ENCODE results near the gene FAM181A.

DNA sequence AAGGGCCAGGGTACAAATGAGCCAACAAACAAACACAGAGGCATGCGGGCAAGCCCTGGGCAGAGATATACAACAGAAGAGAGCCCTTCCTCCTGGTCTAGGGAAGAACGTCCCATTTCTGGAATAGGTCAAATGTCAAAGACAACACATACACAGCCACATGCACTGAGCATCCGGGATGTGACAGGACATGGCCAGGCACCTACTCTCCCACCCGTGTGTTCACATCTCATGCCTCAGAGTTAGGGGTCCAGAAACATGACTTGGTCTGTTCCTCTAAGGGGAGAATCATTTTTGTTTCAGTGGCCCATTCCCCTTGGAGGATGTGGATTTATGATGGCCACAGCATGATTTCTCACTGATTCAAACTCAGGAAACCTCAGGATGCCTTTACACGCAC lies 50.0 kb downstream of the FAM181A start:
- TF ChIP-seq, protein P1, sequence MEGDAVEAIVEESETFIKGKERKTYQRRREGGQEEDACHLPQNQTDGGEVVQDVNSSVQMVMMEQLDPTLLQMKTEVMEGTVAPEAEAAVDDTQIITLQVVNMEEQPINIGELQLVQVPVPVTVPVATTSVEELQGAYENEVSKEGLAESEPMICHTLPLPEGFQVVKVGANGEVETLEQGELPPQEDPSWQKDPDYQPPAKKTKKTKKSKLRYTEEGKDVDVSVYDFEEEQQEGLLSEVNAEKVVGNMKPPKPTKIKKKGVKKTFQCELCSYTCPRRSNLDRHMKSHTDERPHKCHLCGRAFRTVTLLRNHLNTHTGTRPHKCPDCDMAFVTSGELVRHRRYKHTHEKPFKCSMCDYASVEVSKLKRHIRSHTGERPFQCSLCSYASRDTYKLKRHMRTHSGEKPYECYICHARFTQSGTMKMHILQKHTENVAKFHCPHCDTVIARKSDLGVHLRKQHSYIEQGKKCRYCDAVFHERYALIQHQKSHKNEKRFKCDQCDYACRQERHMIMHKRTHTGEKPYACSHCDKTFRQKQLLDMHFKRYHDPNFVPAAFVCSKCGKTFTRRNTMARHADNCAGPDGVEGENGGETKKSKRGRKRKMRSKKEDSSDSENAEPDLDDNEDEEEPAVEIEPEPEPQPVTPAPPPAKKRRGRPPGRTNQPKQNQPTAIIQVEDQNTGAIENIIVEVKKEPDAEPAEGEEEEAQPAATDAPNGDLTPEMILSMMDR (IDR thresholded peaks at IDR 0.05; ENCODE audit: insufficient read depth, low read depth, low read length), result no peak
- no peak for TF ChIP-seq EZH2 (IDR thresholded peaks at IDR 0.05; ENCODE audit: insufficient read depth, low read length)

Measured in astrocyte (in vitro differentiated cells and primary cell).